Measurements from ENCODE around the gene ZBTB7C. TPM values are rescaled to one million over a fixed set of nuclear protein-coding genes. Genes with fewer than 3 reads are reported as not detected.

The ZBTB7C gene
- total RNA-seq, 1 experiment from 2014 or later, result 0.33 TPM

DNA sequence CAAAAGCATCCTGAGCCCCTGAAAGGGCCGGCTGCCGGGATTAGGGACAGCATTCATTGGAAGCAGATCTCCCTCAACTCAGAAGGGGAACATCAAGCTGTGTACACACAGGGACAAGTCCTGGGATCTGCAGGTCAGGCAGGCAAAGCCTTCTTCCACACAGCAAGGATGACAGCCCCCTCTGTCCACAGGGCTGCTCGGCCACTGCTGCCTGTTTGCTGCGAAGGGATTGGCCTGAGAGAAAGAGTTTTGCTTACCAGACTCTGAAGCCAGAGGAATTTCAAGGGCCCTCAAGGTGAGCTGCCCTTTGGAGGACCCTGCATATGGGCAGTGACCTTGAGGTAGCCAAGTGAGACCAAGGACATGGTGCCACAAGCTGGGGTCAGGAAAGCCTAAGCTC is 11.1 kb downstream of the ZBTB7C start:
- Mint-ChIP-seq H3K9me3 (no peaks in the 10 kb centered on the region), H3K27ac (no peak overlapping the region; a peak in 1 of 7 replicates), H3K4me3 (no peak overlapping the region), H3K4me1 (peaks cover 25 to 29% of the 10 kb centered on the region in 2 experiments), H3K36me3 (ENCODE audit: insufficient read depth in 1 of 3, low read depth in 3 of 3) (no peaks in the 10 kb centered on the region), H3K27me3 (ENCODE audit: low read depth) (peaks cover 30% of the 10 kb centered on the region)
- Histone ChIP-seq H3K79me1 (ENCODE audit: insufficient read depth, low read depth, low read length, poor library complexity, severe bottlenecking) (no peaks in the 10 kb centered on the region), H3K27ac (ENCODE audit: insufficient read length, low read depth, low read length) (no peak overlapping the region), H2AFZ (ENCODE audit: low read length) (no peak overlapping the region), H2BK15ac (ENCODE audit: low read depth, low read length) (no peak overlapping the region), H3K4me1 (ENCODE audit: insufficient read depth, low read length) (no peaks in the 10 kb centered on the region), H4K8ac (replicated peaks; ENCODE audit: insufficient read length, low read depth, low read length) (no peak overlapping the region), H3K18ac (ENCODE audit: insufficient read length, low read depth, low read length) (no peak overlapping the region), H3K23ac (ENCODE audit: insufficient read length, low read depth, low read length) (no peak overlapping the region), H2BK5ac (ENCODE audit: insufficient read length, low read length) (no peak overlapping the region), H3K4ac (ENCODE audit: low read depth, low read length) (no peak overlapping the region), H3K4me2 (ENCODE audit: insufficient read depth, insufficient read length, low read length) (no peak overlapping the region), H3K9me3 (ENCODE audit: control insufficient read depth, low read depth, low read length) (no peaks in the 10 kb centered on the region), H2BK12ac (ENCODE audit: insufficient read length, low read depth, low read length) (no peak overlapping the region), H4K5ac (ENCODE audit: insufficient read length, low read depth, low read length) (no peak overlapping the region), H3K14ac (ENCODE audit: insufficient read depth, low read length) (0 out of 2 replicates have a peak overlapping the region, but pooled peaks have one; percentile 37), H4K91ac (ENCODE audit: insufficient read length, low read depth, low read length) (no peak overlapping the region), H3K56ac (ENCODE audit: insufficient read length, low read depth, low read length) (no peak overlapping the region), H3K23me2 (ENCODE audit: insufficient read length, low read depth, low read length, poor library complexity, severe bottlenecking) (no peaks in the 10 kb centered on the region), H3T11ph (ENCODE audit: low read length) (no peak overlapping the region), H3K79me2 (ENCODE audit: insufficient read depth, low read length) (no peaks in the 10 kb centered on the region), H3K9ac (ENCODE audit: extremely low read depth, insufficient read length, low read length) (no peak overlapping the region), H3K27me3 (ENCODE audit: insufficient read depth, low read length) (no peaks in the 10 kb centered on the region), H2BK120ac (ENCODE audit: low read depth, low read length, poor library complexity, severe bottlenecking) (no peak overlapping the region), H4K20me1 (ENCODE audit: control insufficient read depth, insufficient read depth, insufficient read length) (no peaks in the 10 kb centered on the region), H2BK20ac (ENCODE audit: low read depth, low read length, poor library complexity, severe bottlenecking) (no peak overlapping the region), H2AK5ac (ENCODE audit: insufficient read length, low read length) (no peak overlapping the region)
- no CpG with 5 or more reads among the region's 4 CpGs for WGBS (ENCODE audit: extremely low coverage, insufficient read length, low lambda C conversion rate)
- TF ChIP-seq, protein P1, sequence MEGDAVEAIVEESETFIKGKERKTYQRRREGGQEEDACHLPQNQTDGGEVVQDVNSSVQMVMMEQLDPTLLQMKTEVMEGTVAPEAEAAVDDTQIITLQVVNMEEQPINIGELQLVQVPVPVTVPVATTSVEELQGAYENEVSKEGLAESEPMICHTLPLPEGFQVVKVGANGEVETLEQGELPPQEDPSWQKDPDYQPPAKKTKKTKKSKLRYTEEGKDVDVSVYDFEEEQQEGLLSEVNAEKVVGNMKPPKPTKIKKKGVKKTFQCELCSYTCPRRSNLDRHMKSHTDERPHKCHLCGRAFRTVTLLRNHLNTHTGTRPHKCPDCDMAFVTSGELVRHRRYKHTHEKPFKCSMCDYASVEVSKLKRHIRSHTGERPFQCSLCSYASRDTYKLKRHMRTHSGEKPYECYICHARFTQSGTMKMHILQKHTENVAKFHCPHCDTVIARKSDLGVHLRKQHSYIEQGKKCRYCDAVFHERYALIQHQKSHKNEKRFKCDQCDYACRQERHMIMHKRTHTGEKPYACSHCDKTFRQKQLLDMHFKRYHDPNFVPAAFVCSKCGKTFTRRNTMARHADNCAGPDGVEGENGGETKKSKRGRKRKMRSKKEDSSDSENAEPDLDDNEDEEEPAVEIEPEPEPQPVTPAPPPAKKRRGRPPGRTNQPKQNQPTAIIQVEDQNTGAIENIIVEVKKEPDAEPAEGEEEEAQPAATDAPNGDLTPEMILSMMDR (conservative IDR thresholded peaks at IDR 0.05), result no peak
- no peak for DNase-seq

All from H9 (cell line).